CD4-positive, alpha-beta T cell (primary cell): ENCODE results near the gene ZNF592. TPM values are rescaled to one million over a fixed set of nuclear protein-coding genes. Genes with fewer than 3 reads are reported as not detected.

Source experiments
- ATAC-seq: fragments of 200-7000 bp; cut with Tn5 transposase; one replicate; pipeline ENCODE4 v1.10.0; 2022; ENCODE audit warnings: mild to moderate bottlenecking; ENCODE audit not compliant: poor library complexity
- CTCF ChIA-PET: fragments of 350-600 bp; sonication (Branson Sonifier 250); formaldehyde crosslinking; loops from one replicate; lab custom pipeline; 2021; ENCODE audit warnings: antibody characterized with exemption, inconsistent platforms; lab: Charles Lee
- POLR2A ChIA-PET: fragments of 350-600 bp; sonication (Branson Sonifier 250); formaldehyde crosslinking; loops from one replicate; lab custom pipeline; 2021; ENCODE audit warnings: antibody characterized with exemption, inconsistent platforms; lab: Charles Lee
- DNase-seq, 14 experiments: peaks; one replicate each; pipeline ENCODE4 v3.0.0-alpha.2; 2013 to 2020; ENCODE audit warnings: mixed read lengths in 2 of 14
- H3K27ac ChIP-seq, 2 donors: one replicate each; pipeline versions ENCODE4 v1.5.1 to v1.7.0; 2013; ENCODE audit warnings: low read length in 2 of 2, low read depth in 1 of 2, mild to moderate bottlenecking in 1 of 2
- H3K27me3 ChIP-seq, 2 experiments: 1 replicate in 1 of 2; 2 replicates in 1 of 2; pipeline versions ENCODE4 v1.6.1 to v1.7.0; 2013; ENCODE audit warnings: low read length in 2 of 2, control low read depth in 1 of 2, mild to moderate bottlenecking in 1 of 2, moderate library complexity in 1 of 2; ENCODE audit not compliant: insufficient read depth in 2 of 2, control insufficient read depth in 1 of 2
- H3K36me3 ChIP-seq: one replicate; pipeline ENCODE4 v1.6.1; 2013; ENCODE audit warnings: low read length, control low read depth; ENCODE audit not compliant: insufficient read depth
- H3K4me1 ChIP-seq: one replicate; pipeline ENCODE4 v1.6.1; 2013; ENCODE audit warnings: low read length, control low read depth; ENCODE audit not compliant: insufficient read depth
- H3K4me3 ChIP-seq: one replicate; pipeline ENCODE4 v1.5.1; 2013; ENCODE audit warnings: mild to moderate bottlenecking, low read length, moderate library complexity
- H3K9me3 ChIP-seq, 2 experiments: 1 replicate in 1 of 2; 2 replicates in 1 of 2; pipeline versions ENCODE4 v1.6.1 to v1.7.0; 2013; ENCODE audit warnings: low read length in 2 of 2, mild to moderate bottlenecking in 2 of 2, control low read depth in 1 of 2, moderate library complexity in 1 of 2; ENCODE audit not compliant: control insufficient read depth in 1 of 2, insufficient read depth in 1 of 2
- H3K27ac Mint-ChIP-seq: one replicate; pipeline ENCODE4 v1.8.0; 2020; ENCODE audit warnings: mixed read lengths
- H3K27me3 Mint-ChIP-seq: one replicate; pipeline ENCODE4 v1.8.0; 2021; ENCODE audit warnings: mixed read lengths
- H3K36me3 Mint-ChIP-seq: one replicate; pipeline ENCODE4 v1.8.0; 2021; ENCODE audit warnings: low read depth, mixed read lengths
- H3K4me1 Mint-ChIP-seq: one replicate; pipeline ENCODE4 v1.8.0; 2021; ENCODE audit warnings: low read depth, mixed read lengths
- H3K4me3 Mint-ChIP-seq: one replicate; pipeline ENCODE4 v1.8.0; 2020; ENCODE audit warnings: mild to moderate bottlenecking, mixed read lengths
- H3K9me3 Mint-ChIP-seq: one replicate; pipeline ENCODE4 v1.8.0; 2020; ENCODE audit warnings: mixed read lengths
- intact Hi-C, 2 experiments: fragments of 100-400 bp; cut with DNase I in 1 of 2; cut with micrococcal nuclease in 1 of 2; formaldehyde crosslinking; loops; one replicate each; pipeline versions ENCODE4 v1.15.1 to v1.9.0; 2023 to 2025; cut with DNase I, micrococcal nuclease
- polyA plus RNA-seq, 2 donors: library from polyadenylated mRNA; unstranded; fragments of 120-200 nt; gene quantifications; one replicate each; pipeline ENCODE4 v1.2.1, GENCODE V29; 2013
- total RNA-seq, 174 experiments: library from RNA in 2 of 174; stranded (reverse) in 2 of 174; gene quantifications; one replicate each; pipeline ENCODE4 v1.2.3 and lab custom pipeline; 2021 to 2026
- TF ChIP-seq, protein P1 (sequence below): fragments of 200-600 bp; IDR thresholded peaks from one replicate; pipeline ENCODE4 v1.8.0; 2022; ENCODE audit warnings: antibody characterized with exemption, mild to moderate bottlenecking

ZNF592 gene, protein sequence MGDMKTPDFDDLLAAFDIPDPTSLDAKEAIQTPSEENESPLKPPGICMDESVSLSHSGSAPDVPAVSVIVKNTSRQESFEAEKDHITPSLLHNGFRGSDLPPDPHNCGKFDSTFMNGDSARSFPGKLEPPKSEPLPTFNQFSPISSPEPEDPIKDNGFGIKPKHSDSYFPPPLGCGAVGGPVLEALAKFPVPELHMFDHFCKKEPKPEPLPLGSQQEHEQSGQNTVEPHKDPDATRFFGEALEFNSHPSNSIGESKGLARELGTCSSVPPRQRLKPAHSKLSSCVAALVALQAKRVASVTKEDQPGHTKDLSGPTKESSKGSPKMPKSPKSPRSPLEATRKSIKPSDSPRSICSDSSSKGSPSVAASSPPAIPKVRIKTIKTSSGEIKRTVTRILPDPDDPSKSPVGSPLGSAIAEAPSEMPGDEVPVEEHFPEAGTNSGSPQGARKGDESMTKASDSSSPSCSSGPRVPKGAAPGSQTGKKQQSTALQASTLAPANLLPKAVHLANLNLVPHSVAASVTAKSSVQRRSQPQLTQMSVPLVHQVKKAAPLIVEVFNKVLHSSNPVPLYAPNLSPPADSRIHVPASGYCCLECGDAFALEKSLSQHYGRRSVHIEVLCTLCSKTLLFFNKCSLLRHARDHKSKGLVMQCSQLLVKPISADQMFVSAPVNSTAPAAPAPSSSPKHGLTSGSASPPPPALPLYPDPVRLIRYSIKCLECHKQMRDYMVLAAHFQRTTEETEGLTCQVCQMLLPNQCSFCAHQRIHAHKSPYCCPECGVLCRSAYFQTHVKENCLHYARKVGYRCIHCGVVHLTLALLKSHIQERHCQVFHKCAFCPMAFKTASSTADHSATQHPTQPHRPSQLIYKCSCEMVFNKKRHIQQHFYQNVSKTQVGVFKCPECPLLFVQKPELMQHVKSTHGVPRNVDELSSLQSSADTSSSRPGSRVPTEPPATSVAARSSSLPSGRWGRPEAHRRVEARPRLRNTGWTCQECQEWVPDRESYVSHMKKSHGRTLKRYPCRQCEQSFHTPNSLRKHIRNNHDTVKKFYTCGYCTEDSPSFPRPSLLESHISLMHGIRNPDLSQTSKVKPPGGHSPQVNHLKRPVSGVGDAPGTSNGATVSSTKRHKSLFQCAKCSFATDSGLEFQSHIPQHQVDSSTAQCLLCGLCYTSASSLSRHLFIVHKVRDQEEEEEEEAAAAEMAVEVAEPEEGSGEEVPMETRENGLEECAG (N-terminal part only)
- total RNA-seq = 10 to 100 TPM; 37.5 to 38.2 TPM
- 22.0 TPM for polyA plus RNA-seq (2013, experiment 1 of 2)
- 25.4 TPM for polyA plus RNA-seq (2013, experiment 2 of 2)
- 35.9 to 210 (median 71.6) reads per million in 172 experiments for total RNA-seq (lab: John Stamatoyannopoulos, UW)

DNA sequence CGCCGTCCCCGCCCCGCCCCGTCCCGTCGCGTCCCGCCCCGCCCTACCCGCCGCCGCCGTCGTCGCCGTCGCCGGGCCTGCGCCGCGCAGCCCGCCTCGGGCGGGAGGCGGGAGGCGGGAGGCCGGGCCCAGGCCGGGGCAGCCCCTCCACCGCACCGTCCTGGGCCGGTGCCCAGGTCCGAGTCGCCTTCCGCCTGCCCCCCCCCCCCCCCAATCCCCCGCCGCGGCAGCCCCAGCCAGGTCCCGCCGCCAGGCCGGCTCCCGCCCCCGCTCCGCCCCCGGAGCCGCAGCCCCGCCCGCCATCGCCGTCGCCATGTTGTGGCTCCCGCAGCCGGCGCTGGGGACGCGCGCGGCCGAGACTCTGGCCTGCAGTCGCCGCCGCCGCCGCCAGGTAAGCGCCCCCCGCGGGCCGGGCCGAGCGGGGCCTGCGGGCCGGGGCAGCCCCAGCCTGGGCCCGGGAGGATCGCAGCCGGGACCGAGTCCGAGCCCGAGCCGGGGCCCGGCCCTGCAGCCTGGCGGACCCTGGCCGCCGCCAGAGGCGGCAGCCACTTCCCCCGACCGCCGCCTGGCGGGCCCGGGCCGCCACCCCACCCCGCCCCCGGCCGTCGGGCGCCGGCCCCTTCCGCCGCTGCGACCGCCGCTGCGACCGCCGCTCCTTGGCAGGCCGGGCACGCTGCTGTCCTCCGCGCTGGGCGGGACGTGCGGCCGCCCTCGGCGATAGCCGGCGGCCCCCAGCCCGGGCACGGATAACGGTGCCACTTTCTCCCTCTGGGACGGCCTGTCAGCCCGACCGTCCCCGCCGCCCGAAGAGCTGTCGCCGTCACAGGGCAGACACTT lies at the start of gene ZNF592:
Gene ZNF592 (plus strand): TSS at position 319 of the 837 bp plus-strand sequence. CDS start 34,084 bp downstream, outside the sequence.
- Mint-ChIP-seq H3K4me3 (peak within 1 kb of the TSS; percentile 98), H3K9me3 (no peaks in the 10 kb centered on the region), H3K27ac (peak within 1 kb of the TSS; percentile 97), H3K27me3 (no peaks in the 10 kb centered on the region), H3K4me1 (peaks cover 70% of the 10 kb centered on the region), H3K36me3 (peaks cover 34% of the 10 kb centered on the region)
- Histone ChIP-seq H3K27ac (peak within 1 kb of the TSS; percentile 75 to 96), H3K27me3 (no peaks in the 10 kb centered on the region), H3K36me3 (peaks cover 5% of the 10 kb centered on the region), H3K4me3 (peak within 1 kb of the TSS; percentile 94), H3K4me1 (peaks cover 54% of the 10 kb centered on the region), H3K9me3 (no peaks in the 10 kb centered on the region)
- ChIA-PET CTCF (interaction anchor here (0.7 to 1.9 kb wide), 10 partner anchors 13 to 232 kb away, joined by 3 to 8 read pairs (median 3); partner anchors contain the start of genes SEC11A and WDR73), POLR2A (interaction anchor here (0.5 to 13.4 kb wide), 16 partner anchors 14 to 232 kb away, joined by 3 to 311 read pairs (median 6); partner anchors contain the start of genes NMB, SEC11A, WDR73 and ZSCAN2)
- TF ChIP-seq, protein P1, sequence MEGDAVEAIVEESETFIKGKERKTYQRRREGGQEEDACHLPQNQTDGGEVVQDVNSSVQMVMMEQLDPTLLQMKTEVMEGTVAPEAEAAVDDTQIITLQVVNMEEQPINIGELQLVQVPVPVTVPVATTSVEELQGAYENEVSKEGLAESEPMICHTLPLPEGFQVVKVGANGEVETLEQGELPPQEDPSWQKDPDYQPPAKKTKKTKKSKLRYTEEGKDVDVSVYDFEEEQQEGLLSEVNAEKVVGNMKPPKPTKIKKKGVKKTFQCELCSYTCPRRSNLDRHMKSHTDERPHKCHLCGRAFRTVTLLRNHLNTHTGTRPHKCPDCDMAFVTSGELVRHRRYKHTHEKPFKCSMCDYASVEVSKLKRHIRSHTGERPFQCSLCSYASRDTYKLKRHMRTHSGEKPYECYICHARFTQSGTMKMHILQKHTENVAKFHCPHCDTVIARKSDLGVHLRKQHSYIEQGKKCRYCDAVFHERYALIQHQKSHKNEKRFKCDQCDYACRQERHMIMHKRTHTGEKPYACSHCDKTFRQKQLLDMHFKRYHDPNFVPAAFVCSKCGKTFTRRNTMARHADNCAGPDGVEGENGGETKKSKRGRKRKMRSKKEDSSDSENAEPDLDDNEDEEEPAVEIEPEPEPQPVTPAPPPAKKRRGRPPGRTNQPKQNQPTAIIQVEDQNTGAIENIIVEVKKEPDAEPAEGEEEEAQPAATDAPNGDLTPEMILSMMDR = no peak
- ATAC-seq (peak; percentile 65), DNase-seq (peak; percentile 64 to 92 (median 78))
- intact Hi-C loops = loop anchor here (1.0 to 10.0 kb wide), 7 partner anchors 14 to 161 kb away; partner anchors contain the start of genes SEC11A (in 2 of the 2), WDR73 (in 2 of the 2), NMB (in 1 of the 2) and ZSCAN2 (in 1 of the 2)

DNA sequence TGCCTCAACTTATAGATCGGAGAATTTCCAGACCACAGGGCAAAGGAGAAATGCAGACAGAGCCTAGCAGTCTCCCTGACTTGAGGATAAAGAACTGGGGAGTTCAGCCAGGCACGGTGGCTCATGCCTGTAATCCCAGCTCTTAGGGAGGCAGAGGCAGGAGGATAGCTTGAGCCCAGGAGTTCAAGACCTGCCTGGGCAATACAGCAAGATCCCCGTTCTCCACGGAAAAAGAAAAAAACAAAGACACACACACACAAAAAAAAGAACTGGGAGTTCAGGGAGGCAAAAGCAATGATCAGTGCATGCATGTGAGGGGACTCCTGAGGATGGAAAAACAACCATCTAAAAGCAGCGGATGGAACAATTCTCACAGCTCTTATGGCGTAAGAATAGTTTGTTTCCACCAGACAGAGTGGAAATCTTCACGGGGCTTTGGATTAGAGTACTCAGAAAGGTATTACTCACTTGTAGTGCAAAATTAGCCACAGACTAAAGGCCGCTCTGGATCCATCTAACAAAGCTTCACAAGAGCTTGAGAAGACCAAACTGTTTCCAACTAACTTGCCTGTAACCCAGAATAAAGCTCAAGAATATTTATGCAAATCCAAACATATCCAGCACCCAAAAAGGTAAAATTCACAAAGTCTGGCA lies 48.7 kb upstream of the ZNF592 start:
- Histone ChIP-seq H3K36me3 (peaks cover 10% of the 10 kb centered on the region), H3K4me1 (peaks cover 26% of the 10 kb centered on the region), H3K27me3 (no peaks in the 10 kb centered on the region), H3K4me3 (no peak overlapping the region), H3K9me3 (no peaks in the 10 kb centered on the region), H3K27ac (no peak overlapping the region)
- H3K27ac Mint-ChIP-seq = peak overlapping the region; percentile 6
- ATAC-seq (no peak), DNase-seq (no peak)
- no peaks in the 10 kb centered on the region for H3K27me3 Mint-ChIP-seq
- peaks cover 68% of the 10 kb centered on the region for H3K4me1 Mint-ChIP-seq
- no peak overlapping the region for H3K4me3 Mint-ChIP-seq
- intact Hi-C loops = loop anchor here in 1 of 2 experiments (10.0 kb wide), 1 partner anchor 45 kb away; the partner anchor contains the start of gene ZNF592
- CTCF ChIA-PET = no interaction called here
- no peaks in the 10 kb centered on the region for H3K9me3 Mint-ChIP-seq
- POLR2A ChIA-PET = interaction anchor here (0.6 to 1.4 kb wide), 4 partner anchors 35 to 50 kb away, joined by 3 to 4 read pairs (median 4); partner anchors contain the start of gene NMB
- peaks cover 15% of the 10 kb centered on the region for H3K36me3 Mint-ChIP-seq
- TF ChIP-seq, protein P1 = no peak
